Upper lobe of right lung (tissue), 1 donor: ENCODE results near the gene PDK2. TPM values are rescaled to one million over a fixed set of nuclear protein-coding genes. Genes with fewer than 3 reads are reported as not detected.
A peak's percentile ranks its signal among the peaks of the same experiment; 100 is the strongest.

Source experiments
- ATAC-seq: fragments of 200-7000 bp; cut with Tn5 transposase; one replicate; pipeline ENCODE4 v1.9.1; 2020; ENCODE audit warnings: mild to moderate bottlenecking, moderate library complexity
- DNase-seq: peaks from one replicate; pipeline ENCODE4 v3.0.0-alpha.2; 2020
- H3K27ac ChIP-seq: fragments of 200-600 bp; one replicate; pipeline ENCODE4 v1.8.0; 2022
- H3K27me3 ChIP-seq: fragments of 200-600 bp; one replicate; pipeline ENCODE4 v1.8.0; 2022; ENCODE audit warnings: mild to moderate bottlenecking
- H3K36me3 ChIP-seq: fragments of 200-600 bp; one replicate; pipeline ENCODE4 v1.8.0; 2022
- H3K4me1 ChIP-seq: fragments of 200-600 bp; one replicate; pipeline ENCODE4 v1.8.0; 2022
- H3K4me3 ChIP-seq: fragments of 200-600 bp; one replicate; pipeline ENCODE4 v1.8.0; 2022; ENCODE audit warnings: mild to moderate bottlenecking
- H3K9me3 ChIP-seq: fragments of 200-600 bp; one replicate; pipeline ENCODE4 v1.8.0; 2022
- CTCF ChIP-seq: fragments of 200-600 bp; IDR thresholded peaks from one replicate; pipeline ENCODE4 v1.8.0; 2022; ENCODE audit warnings: antibody characterized with exemption
- intact Hi-C: fragments of 100-400 bp; cut with DNase I; formaldehyde crosslinking; loops from one replicate; pipeline ENCODE4 v1.11.0; 2022
- total RNA-seq: library from RNA; stranded (reverse); fragmentation: NEBNext Ultra II Directional; extraction: Animal tissue kit (Norgen Biotek cat#: 25700); gene quantifications from one replicate; pipeline ENCODE4 v1.2.1, GENCODE V29; 2021
- donor health status: DM: no; HTN: yes; CAD: no; lungs with severe emphysema.

The PDK2 gene
- total RNA-seq, 1 donor from 2014 or later = 30.2 TPM

- Histone ChIP-seq H3K27ac (peak overlapping the region; percentile 71), H3K36me3 (peaks cover 84% of the 10 kb centered on the region), H3K4me1 (peaks cover 39% of the 10 kb centered on the region), H3K9me3 (no peaks in the 10 kb centered on the region), H3K27me3 (no peaks in the 10 kb centered on the region), H3K4me3 (no peak overlapping the region)
- ATAC-seq (no peak), DNase-seq (no peak)
- intact Hi-C loops = no loop called here
- TF ChIP-seq CTCF = no peak
Observed at GRCh38 chr17:50141745-50142110, 46.6 kb downstream of the PDK2 start.

DNA sequence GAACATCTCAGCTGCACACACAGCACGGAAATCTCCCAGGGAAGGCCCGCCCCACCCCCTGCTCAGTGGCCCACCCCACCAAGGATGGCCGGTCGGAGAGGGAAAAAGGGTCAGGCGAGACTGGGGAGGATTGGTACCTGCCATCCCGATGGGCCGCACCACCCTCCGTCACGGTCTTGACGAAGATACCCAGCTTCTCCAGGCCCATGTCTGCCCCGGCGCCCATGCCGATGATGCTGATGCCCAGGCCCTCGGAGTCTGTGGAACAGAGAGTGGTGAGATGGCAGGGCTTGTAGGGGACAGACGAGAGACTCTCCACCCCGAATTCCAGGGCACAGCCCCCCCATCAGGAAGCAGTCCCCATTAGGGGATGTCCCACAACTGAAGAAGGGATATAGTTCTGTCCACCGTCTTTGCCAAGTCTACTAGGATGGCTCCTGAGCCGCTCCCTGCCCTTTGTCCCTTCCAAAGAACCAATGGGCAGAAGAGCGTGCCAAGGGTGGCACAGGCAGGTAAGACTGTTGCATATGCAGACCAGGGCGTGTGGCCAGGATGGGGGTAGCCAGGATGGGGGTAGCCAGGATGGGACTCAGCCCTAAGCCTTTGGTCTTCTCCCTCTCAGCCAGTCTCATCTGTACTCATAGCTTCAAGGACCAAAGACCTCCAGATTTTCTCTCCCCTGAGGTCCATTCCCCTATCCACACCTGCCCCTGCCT is 48.5 kb downstream of the PDK2 start:
- H3K4me1 ChIP-seq = peaks cover 54% of the 10 kb centered on the region
- intact Hi-C loops = no loop called here
- ATAC-seq = no peak

DNA sequence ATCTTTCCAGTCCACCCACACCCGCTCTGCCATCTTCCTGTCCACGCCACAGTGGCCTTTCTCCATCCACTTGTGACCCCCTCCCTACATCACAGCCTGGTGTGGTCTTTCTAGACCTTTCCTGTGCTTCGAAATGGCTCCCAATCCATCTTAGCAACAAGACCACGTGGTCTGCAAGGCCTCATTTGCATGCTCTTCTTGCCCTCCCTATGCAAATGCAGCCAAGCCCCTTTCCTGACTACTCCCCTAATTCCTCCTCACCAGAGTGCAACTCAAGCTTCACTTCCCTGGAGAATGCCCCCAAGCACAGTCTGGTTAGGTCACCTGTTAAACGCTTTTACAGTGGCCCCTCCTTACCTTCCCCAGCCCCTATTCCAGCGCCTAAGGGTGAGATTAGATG is 49.2 kb downstream of the PDK2 start:
- H3K27ac ChIP-seq = no peak overlapping the region
- intact Hi-C loops = no loop called here
- H3K4me3 ChIP-seq = no peak overlapping the region
- peaks cover 58% of the 10 kb centered on the region for H3K36me3 ChIP-seq
- H3K27me3 ChIP-seq = no peaks in the 10 kb centered on the region
- DNase-seq (no peak), ATAC-seq (no peak)
- H3K9me3 ChIP-seq = no peaks in the 10 kb centered on the region
- peaks cover 54% of the 10 kb centered on the region for H3K4me1 ChIP-seq
- no peak for TF ChIP-seq CTCF

More for the DNA sequence above, 48.5 kb downstream of the PDK2 start:
- Histone ChIP-seq H3K36me3 (peaks cover 66% of the 10 kb centered on the region), H3K27me3 (no peaks in the 10 kb centered on the region), H3K9me3 (no peaks in the 10 kb centered on the region), H3K27ac (no peak overlapping the region), H3K4me3 (no peak overlapping the region)
- no peak for DNase-seq
- no peak for TF ChIP-seq CTCF

- no peak overlapping the region for H3K27ac ChIP-seq
- intact Hi-C loops = no loop called here
- H3K4me3 ChIP-seq = no peak overlapping the region
- TF ChIP-seq CTCF = no peak
- no peaks in the 10 kb centered on the region for H3K27me3 ChIP-seq
- no peak for ATAC-seq
- H3K36me3 ChIP-seq = peaks cover 53% of the 10 kb centered on the region
- peaks cover 54% of the 10 kb centered on the region for H3K4me1 ChIP-seq
- no peak for DNase-seq
- H3K9me3 ChIP-seq = no peaks in the 10 kb centered on the region
Observed at GRCh38 chr17:50144845-50145531, 49.8 kb downstream of the PDK2 start.

GRCh38 chr17:50145532-50146229 is 50.5 kb downstream of the PDK2 start:
- Histone ChIP-seq H3K27ac (peak overlapping the region; percentile 82), H3K4me1 (peaks cover 47% of the 10 kb centered on the region), H3K36me3 (peaks cover 47% of the 10 kb centered on the region), H3K9me3 (no peaks in the 10 kb centered on the region), H3K27me3 (no peaks in the 10 kb centered on the region), H3K4me3 (peak overlapping the region; percentile 84)
- no peak for ATAC-seq
- TF ChIP-seq CTCF = no peak
- intact Hi-C loops = no loop called here
- no peak for DNase-seq
